MM.1S (cell line): ENCODE measurements around the gene JAGN1.

Source experiments
- CTCF ChIP-seq: fragments of 300-600 bp; sonication (generic); IDR thresholded peaks from 2 replicates; pipeline ENCODE4 v1.5.1; 2016; ENCODE audit warnings: antibody characterized with exemption, low read length, mixed read lengths
- EZH2phosphoT487 ChIP-seq: fragments of 300-600 bp; sonication (generic); IDR thresholded peaks from 2 replicates; pipeline ENCODE4 v1.6.1; 2018; ENCODE audit warnings: antibody characterized with exemption, low read length

- no peak for TF ChIP-seq CTCF
- no peak for TF ChIP-seq EZH2phosphoT487
These were observed 30.8 kb upstream of the JAGN1 start for GRCh38 chr3:9859530-9860025.
